PC-3 (cell line): ENCODE results near the gene OR51S1. TPM values are rescaled to one million over a fixed set of nuclear protein-coding genes. Genes with fewer than 3 reads are reported as not detected.

ENCODE experiments used
- ATAC-seq: fragments of 200-7000 bp; cut with Tn5 transposase; 2 replicates; pipeline ENCODE4 v1.9.1; 2020; ENCODE audit warnings: mild to moderate bottlenecking, moderate library complexity
- BruUV-seq: library from RNA; stranded (reverse); fragments of 400-500 nt; replicated peaks from 2 replicates; lab custom pipeline; 2021; lab: Mats Ljungman, UMichigan
- CTCF ChIA-PET: fragments of 300-600 bp; sonication (Branson Sonifier 250); formaldehyde crosslinking; loops from one replicate; lab custom pipeline; 2022; ENCODE audit warnings: antibody characterized with exemption; lab: Charles Lee
- POLR2A ChIA-PET: fragments of 300-600 bp; sonication (Branson Sonifier 250); formaldehyde crosslinking; loops from one replicate; lab custom pipeline; 2022; ENCODE audit warnings: antibody characterized with exemption; ENCODE audit not compliant: unreplicated experiment; lab: Charles Lee
- DNase-seq: peaks from one replicate; pipeline ENCODE4 v3.0.0-alpha.2; 2015
- H2AFZ ChIP-seq: fragments of 300-600 bp; sonication (generic); 2 replicates; pipeline ENCODE4 v1.6.0; 2016; ENCODE audit warnings: antibody characterized with exemption, low read length
- H3F3A ChIP-seq: fragments of 300-600 bp; sonication (generic); one replicate; pipeline ENCODE4 v1.6.0; 2017; ENCODE audit warnings: antibody characterized with exemption, low read length, control low read depth, mild to moderate bottlenecking; ENCODE audit not compliant: unreplicated experiment
- H3K27ac ChIP-seq: fragments of 300-600 bp; sonication (generic); 2 replicates; pipeline ENCODE4 v1.5.1; 2016; ENCODE audit warnings: mild to moderate bottlenecking, low read length
- H3K27me3 ChIP-seq: fragments of 300-600 bp; sonication (generic); 2 replicates; pipeline ENCODE4 v1.6.1; 2016; ENCODE audit warnings: low read length, mixed read lengths
- H3K36me3 ChIP-seq: fragments of 300-600 bp; sonication (generic); 2 replicates; pipeline ENCODE4 v1.6.1; 2016; ENCODE audit warnings: low read depth, mixed run types, low read length, mixed read lengths
- H3K4me1 ChIP-seq: fragments of 300-600 bp; sonication (generic); 2 replicates; pipeline ENCODE4 v1.5.1; 2016; ENCODE audit warnings: low read length; ENCODE audit not compliant: insufficient read depth
- H3K4me2 ChIP-seq: fragments of 300-600 bp; sonication (generic); 2 replicates; pipeline ENCODE4 v1.6.0; 2016; ENCODE audit warnings: low read length
- H3K4me3 ChIP-seq: fragments of 300-600 bp; sonication (generic); 2 replicates; pipeline ENCODE4 v1.5.1; 2016; ENCODE audit warnings: mild to moderate bottlenecking, low read length, mixed read lengths
- H3K79me2 ChIP-seq: fragments of 300-600 bp; sonication (generic); 2 replicates; pipeline ENCODE4 v1.6.1; 2017; ENCODE audit warnings: low read length, mixed read lengths
- H3K9ac ChIP-seq: fragments of 300-600 bp; sonication (generic); 2 replicates; pipeline ENCODE4 v1.6.0; 2016; ENCODE audit warnings: mild to moderate bottlenecking, low read length
- H3K9me2 ChIP-seq: fragments of 300-600 bp; sonication (generic); replicated peaks from 2 replicates; pipeline ENCODE4 v1.6.1; 2016; ENCODE audit warnings: mixed run types, low read length, mixed read lengths
- H3K9me3 ChIP-seq: fragments of 300-600 bp; sonication (generic); 2 replicates; pipeline ENCODE4 v1.6.1; 2016; ENCODE audit warnings: low read length, mixed read lengths
- H4K20me1 ChIP-seq: fragments of 300-600 bp; sonication (generic); 2 replicates; pipeline ENCODE4 v1.6.1; 2016; ENCODE audit warnings: low read length, mixed read lengths
- CTCF ChIP-seq: fragments of 300-600 bp; sonication (generic); conservative IDR thresholded peaks from 2 replicates; pipeline ENCODE4 v1.5.1; 2017; ENCODE audit warnings: antibody characterized with exemption, low read depth, mild to moderate bottlenecking, low read length
- EZH2 ChIP-seq: fragments of 300-600 bp; sonication (generic); IDR thresholded peaks from one replicate; pipeline ENCODE4 v1.6.1; 2017; ENCODE audit warnings: antibody characterized with exemption, mild to moderate bottlenecking, low read length; ENCODE audit not compliant: unreplicated experiment
- EZH2phosphoT487 ChIP-seq: fragments of 300-600 bp; sonication (generic); IDR thresholded peaks from 2 replicates; pipeline ENCODE4 v1.6.1; 2018; ENCODE audit warnings: mild to moderate bottlenecking, antibody characterized with exemption, low read length, borderline replicate concordance
- intact Hi-C: fragments of 100-400 bp; cut with micrococcal nuclease; formaldehyde crosslinking; loops from 2 replicates; pipeline ENCODE4 v1.9.0; 2023
- total RNA-seq: library from RNA; depleted of rRNA; stranded (reverse); fragments of >200 nt; gene quantifications from 2 replicates; pipeline ENCODE4 v1.2.3, GENCODE V29; 2014

The OR51S1 gene
- total RNA-seq, 1 experiment from 2014 or later: not detected

GRCh38 chr11:4839851-4840549, 9.0 kb downstream of the OR51S1 start:
- Histone ChIP-seq H3K4me3 (no peak overlapping the region), H4K20me1 (no peaks in the 10 kb centered on the region), H3K27me3 (no peaks in the 10 kb centered on the region), H2AFZ (no peak overlapping the region), H3K9me2 (no peaks in the 10 kb centered on the region), H3F3A (no peaks in the 10 kb centered on the region), H3K27ac (no peak overlapping the region), H3K79me2 (no peaks in the 10 kb centered on the region), H3K9me3 (no peaks in the 10 kb centered on the region), H3K36me3 (no peaks in the 10 kb centered on the region), H3K4me1 (no peaks in the 10 kb centered on the region), H3K9ac (no peak overlapping the region), H3K4me2 (no peak overlapping the region)
- ATAC-seq: no peak
- no peak for DNase-seq
- POLR2A ChIA-PET: no interaction called here
- CTCF ChIA-PET: no interaction called here
- intact Hi-C loops: no loop called here
- no peak for TF ChIP-seq EZH2phosphoT487
- no peak for TF ChIP-seq EZH2
- no peak for TF ChIP-seq CTCF
- BruUV-seq: no TSS peak

- Histone ChIP-seq H3K9me3 (no peaks in the 10 kb centered on the region), H4K20me1 (no peaks in the 10 kb centered on the region), H3K9ac (no peak overlapping the region), H3K79me2 (no peaks in the 10 kb centered on the region), H2AFZ (no peak overlapping the region), H3K4me2 (no peak overlapping the region), H3K9me2 (no peaks in the 10 kb centered on the region), H3F3A (no peaks in the 10 kb centered on the region), H3K27me3 (no peaks in the 10 kb centered on the region), H3K36me3 (no peaks in the 10 kb centered on the region), H3K4me3 (no peak overlapping the region), H3K4me1 (no peaks in the 10 kb centered on the region), H3K27ac (no peak overlapping the region)
- no peak for TF ChIP-seq CTCF
- no peak for TF ChIP-seq EZH2phosphoT487
- TF ChIP-seq EZH2: no peak
- no peak for DNase-seq
- POLR2A ChIA-PET: no interaction called here
- CTCF ChIA-PET: no interaction called here
- no peak for ATAC-seq
- no TSS peak for BruUV-seq
- intact Hi-C loops: no loop called here
Observed at GRCh38 chr11:4830909-4831308, 18.1 kb downstream of the OR51S1 start.

GRCh38 chr11:4830346-4830745, 18.7 kb downstream of the OR51S1 start:
- Histone ChIP-seq H3K27me3 (no peaks in the 10 kb centered on the region), H3F3A (no peaks in the 10 kb centered on the region), H2AFZ (no peak overlapping the region), H3K9me3 (0 out of 2 replicates have a peak, but pooled peaks cover 3% of the 10 kb centered on the region), H3K79me2 (no peaks in the 10 kb centered on the region), H3K4me3 (no peak overlapping the region), H3K9ac (no peak overlapping the region), H4K20me1 (no peaks in the 10 kb centered on the region), H3K4me1 (no peaks in the 10 kb centered on the region), H3K27ac (no peak overlapping the region), H3K36me3 (no peaks in the 10 kb centered on the region), H3K4me2 (no peak overlapping the region), H3K9me2 (no peaks in the 10 kb centered on the region)
- no TSS peak for BruUV-seq
- ATAC-seq (no peak), DNase-seq (no peak)
- ChIA-PET CTCF (no interaction called here), POLR2A (no interaction called here)
- TF ChIP-seq EZH2: no peak
- no peak for TF ChIP-seq CTCF
- intact Hi-C loops: no loop called here
